H1 (cell line): Measurements from ENCODE around the gene PEPD. TPM values are rescaled to one million over a fixed set of nuclear protein-coding genes. Genes with fewer than 3 reads are reported as not detected.

Experiments
- ATF3 ChIP-seq: IDR thresholded peaks from 2 replicates; pipeline ENCODE4 v1.6.1; 2011; ENCODE audit warnings: low read depth, mild to moderate bottlenecking, low read length; ENCODE audit not compliant: insufficient read depth
- BACH1 ChIP-seq: IDR thresholded peaks from 2 replicates; pipeline ENCODE4 v1.6.1; 2012; ENCODE audit warnings: low read length, improper control_type of control experiment
- BRCA1 ChIP-seq: IDR thresholded peaks from 2 replicates; pipeline ENCODE4 v1.6.1; 2012; ENCODE audit warnings: low read depth, low read length, improper control_type of control experiment
- EP300 ChIP-seq, 2 experiments: IDR thresholded peaks; 1 replicate in 1 of 2; 2 replicates in 1 of 2; pipeline ENCODE4 v1.6.1; 2011 to 2012; ENCODE audit warnings: low read depth in 2 of 2, low read length in 2 of 2, mild to moderate bottlenecking in 2 of 2, borderline replicate concordance in 1 of 2, inconsistent platforms in 1 of 2, moderate library complexity in 1 of 2
- MAX ChIP-seq: IDR thresholded peaks from 2 replicates; pipeline ENCODE4 v1.6.1; 2012; ENCODE audit warnings: inconsistent platforms
- RXRA ChIP-seq: IDR thresholded peaks from 2 replicates; pipeline ENCODE4 v1.6.1; 2011; ENCODE audit warnings: low read depth, mild to moderate bottlenecking, low read length, moderate library complexity; ENCODE audit not compliant: insufficient read depth
- SIN3A ChIP-seq, 2 experiments: IDR thresholded peaks in 1 of 2; conservative IDR thresholded peaks in 1 of 2; 2 replicates each; pipeline ENCODE4 v1.6.1; 2011 to 2012; ENCODE audit warnings: low read length in 2 of 2, improper control_type of control experiment in 1 of 2, low read depth in 1 of 2, mild to moderate bottlenecking in 1 of 2
- SRF ChIP-seq: IDR thresholded peaks from 2 replicates; pipeline ENCODE4 v1.6.1; 2011; ENCODE audit warnings: mild to moderate bottlenecking, low read depth, low read length, moderate library complexity
- TAF1 ChIP-seq: IDR thresholded peaks from 2 replicates; pipeline ENCODE4 v1.6.1; 2011; ENCODE audit warnings: mild to moderate bottlenecking, low read depth, low read length
- TBP ChIP-seq: IDR thresholded peaks from 2 replicates; pipeline ENCODE4 v1.6.1; 2011; ENCODE audit warnings: low read depth, low read length, improper control_type of control experiment
- polyA plus RNA-seq, 7 experiments: library from polyadenylated mRNA; depleted of rRNA in 3 of 7; stranded (reverse) in 5 of 7; unstranded in 2 of 7; fragments of >200 nt in 5 of 7; fragments of 200-250 nt in 2 of 7; gene quantifications; 1 replicate in 5 of 7; 2 replicates in 1 of 7; 4 replicates in 1 of 7; pipeline versions ENCODE4 v1.2.1 to v1.2.3, GENCODE V29; 2011 to 2013; ENCODE audit warnings: missing spikeins in 2 of 7, mixed read lengths in 2 of 7
- total RNA-seq: library from RNA; stranded (reverse); fragmentation: NEBNext Ultra II Directional; extraction: Animal tissue kit (Norgen Biotek cat#: 25700); gene quantifications from 2 replicates; pipeline ENCODE4 v1.2.1, GENCODE V29; 2021
- TF ChIP-seq, protein P1 (sequence below): fragments of 300-600 bp; sonication (generic); IDR thresholded peaks from 2 replicates; pipeline ENCODE4 v1.7.1; 2012; ENCODE audit warnings: low read length, moderate library complexity, mild to moderate bottlenecking, inconsistent platforms; ENCODE audit not compliant: insufficient replicate concordance

The PEPD gene
- total and polyA plus RNA-seq, 2 of the 8 experiments (the other 6 are each of a cell fraction or from before 2014, with no cell fraction given), result 84.1 to 178 TPM

GRCh38 chr19:33558856-33559255 is 37.3 kb upstream of the PEPD start (continued):
- TF ChIP-seq, protein P1, sequence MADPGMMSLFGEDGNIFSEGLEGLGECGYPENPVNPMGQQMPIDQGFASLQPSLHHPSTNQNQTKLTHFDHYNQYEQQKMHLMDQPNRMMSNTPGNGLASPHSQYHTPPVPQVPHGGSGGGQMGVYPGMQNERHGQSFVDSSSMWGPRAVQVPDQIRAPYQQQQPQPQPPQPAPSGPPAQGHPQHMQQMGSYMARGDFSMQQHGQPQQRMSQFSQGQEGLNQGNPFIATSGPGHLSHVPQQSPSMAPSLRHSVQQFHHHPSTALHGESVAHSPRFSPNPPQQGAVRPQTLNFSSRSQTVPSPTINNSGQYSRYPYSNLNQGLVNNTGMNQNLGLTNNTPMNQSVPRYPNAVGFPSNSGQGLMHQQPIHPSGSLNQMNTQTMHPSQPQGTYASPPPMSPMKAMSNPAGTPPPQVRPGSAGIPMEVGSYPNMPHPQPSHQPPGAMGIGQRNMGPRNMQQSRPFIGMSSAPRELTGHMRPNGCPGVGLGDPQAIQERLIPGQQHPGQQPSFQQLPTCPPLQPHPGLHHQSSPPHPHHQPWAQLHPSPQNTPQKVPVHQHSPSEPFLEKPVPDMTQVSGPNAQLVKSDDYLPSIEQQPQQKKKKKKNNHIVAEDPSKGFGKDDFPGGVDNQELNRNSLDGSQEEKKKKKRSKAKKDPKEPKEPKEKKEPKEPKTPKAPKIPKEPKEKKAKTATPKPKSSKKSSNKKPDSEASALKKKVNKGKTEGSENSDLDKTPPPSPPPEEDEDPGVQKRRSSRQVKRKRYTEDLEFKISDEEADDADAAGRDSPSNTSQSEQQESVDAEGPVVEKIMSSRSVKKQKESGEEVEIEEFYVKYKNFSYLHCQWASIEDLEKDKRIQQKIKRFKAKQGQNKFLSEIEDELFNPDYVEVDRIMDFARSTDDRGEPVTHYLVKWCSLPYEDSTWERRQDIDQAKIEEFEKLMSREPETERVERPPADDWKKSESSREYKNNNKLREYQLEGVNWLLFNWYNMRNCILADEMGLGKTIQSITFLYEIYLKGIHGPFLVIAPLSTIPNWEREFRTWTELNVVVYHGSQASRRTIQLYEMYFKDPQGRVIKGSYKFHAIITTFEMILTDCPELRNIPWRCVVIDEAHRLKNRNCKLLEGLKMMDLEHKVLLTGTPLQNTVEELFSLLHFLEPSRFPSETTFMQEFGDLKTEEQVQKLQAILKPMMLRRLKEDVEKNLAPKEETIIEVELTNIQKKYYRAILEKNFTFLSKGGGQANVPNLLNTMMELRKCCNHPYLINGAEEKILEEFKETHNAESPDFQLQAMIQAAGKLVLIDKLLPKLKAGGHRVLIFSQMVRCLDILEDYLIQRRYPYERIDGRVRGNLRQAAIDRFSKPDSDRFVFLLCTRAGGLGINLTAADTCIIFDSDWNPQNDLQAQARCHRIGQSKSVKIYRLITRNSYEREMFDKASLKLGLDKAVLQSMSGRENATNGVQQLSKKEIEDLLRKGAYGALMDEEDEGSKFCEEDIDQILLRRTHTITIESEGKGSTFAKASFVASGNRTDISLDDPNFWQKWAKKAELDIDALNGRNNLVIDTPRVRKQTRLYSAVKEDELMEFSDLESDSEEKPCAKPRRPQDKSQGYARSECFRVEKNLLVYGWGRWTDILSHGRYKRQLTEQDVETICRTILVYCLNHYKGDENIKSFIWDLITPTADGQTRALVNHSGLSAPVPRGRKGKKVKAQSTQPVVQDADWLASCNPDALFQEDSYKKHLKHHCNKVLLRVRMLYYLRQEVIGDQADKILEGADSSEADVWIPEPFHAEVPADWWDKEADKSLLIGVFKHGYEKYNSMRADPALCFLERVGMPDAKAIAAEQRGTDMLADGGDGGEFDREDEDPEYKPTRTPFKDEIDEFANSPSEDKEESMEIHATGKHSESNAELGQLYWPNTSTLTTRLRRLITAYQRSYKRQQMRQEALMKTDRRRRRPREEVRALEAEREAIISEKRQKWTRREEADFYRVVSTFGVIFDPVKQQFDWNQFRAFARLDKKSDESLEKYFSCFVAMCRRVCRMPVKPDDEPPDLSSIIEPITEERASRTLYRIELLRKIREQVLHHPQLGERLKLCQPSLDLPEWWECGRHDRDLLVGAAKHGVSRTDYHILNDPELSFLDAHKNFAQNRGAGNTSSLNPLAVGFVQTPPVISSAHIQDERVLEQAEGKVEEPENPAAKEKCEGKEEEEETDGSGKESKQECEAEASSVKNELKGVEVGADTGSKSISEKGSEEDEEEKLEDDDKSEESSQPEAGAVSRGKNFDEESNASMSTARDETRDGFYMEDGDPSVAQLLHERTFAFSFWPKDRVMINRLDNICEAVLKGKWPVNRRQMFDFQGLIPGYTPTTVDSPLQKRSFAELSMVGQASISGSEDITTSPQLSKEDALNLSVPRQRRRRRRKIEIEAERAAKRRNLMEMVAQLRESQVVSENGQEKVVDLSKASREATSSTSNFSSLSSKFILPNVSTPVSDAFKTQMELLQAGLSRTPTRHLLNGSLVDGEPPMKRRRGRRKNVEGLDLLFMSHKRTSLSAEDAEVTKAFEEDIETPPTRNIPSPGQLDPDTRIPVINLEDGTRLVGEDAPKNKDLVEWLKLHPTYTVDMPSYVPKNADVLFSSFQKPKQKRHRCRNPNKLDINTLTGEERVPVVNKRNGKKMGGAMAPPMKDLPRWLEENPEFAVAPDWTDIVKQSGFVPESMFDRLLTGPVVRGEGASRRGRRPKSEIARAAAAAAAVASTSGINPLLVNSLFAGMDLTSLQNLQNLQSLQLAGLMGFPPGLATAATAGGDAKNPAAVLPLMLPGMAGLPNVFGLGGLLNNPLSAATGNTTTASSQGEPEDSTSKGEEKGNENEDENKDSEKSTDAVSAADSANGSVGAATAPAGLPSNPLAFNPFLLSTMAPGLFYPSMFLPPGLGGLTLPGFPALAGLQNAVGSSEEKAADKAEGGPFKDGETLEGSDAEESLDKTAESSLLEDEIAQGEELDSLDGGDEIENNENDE, result no peak
- no peak for TF ChIP-seq BACH1
- TF ChIP-seq TBP, result no peak
- TF ChIP-seq EP300 (IDR thresholded peaks at IDR 0.05; ENCODE audit: borderline replicate concordance in 1 of 2, low read depth in 2 of 2, low read length in 2 of 2), result no peak
- no peak for TF ChIP-seq SRF
- no peak for TF ChIP-seq SIN3A (conservative IDR thresholded peaks at IDR 0.05 in 1 of 2, IDR thresholded peaks at IDR 0.05 in 1 of 2; ENCODE audit: low read depth in 1 of 2, low read length in 2 of 2)
- no peak for TF ChIP-seq TAF1
- no peak for TF ChIP-seq MAX
- no peak for TF ChIP-seq BRCA1
- no peak for TF ChIP-seq ATF3
- no peak for TF ChIP-seq RXRA
